Nephron progenitor cell (in vitro differentiated cells): ENCODE results near the gene AVPR1B.

Experiments used
- DNase-seq: peaks from one replicate; pipeline ENCODE4 v3.0.0; 2021
- H3K27ac Mint-ChIP-seq: 2 replicates; pipeline ENCODE4 v1.8.0; 2021; ENCODE audit warnings: mild to moderate bottlenecking, moderate library complexity, mixed read lengths
- H3K27me3 Mint-ChIP-seq: 2 replicates; pipeline ENCODE4 v1.8.0; 2021; ENCODE audit warnings: mild to moderate bottlenecking, low read depth, mixed read lengths; ENCODE audit not compliant: poor library complexity
- H3K36me3 Mint-ChIP-seq: 2 replicates; pipeline ENCODE4 v1.8.0; 2021; ENCODE audit warnings: low read depth, mixed read lengths
- H3K4me1 Mint-ChIP-seq: 2 replicates; pipeline ENCODE4 v1.8.0; 2021; ENCODE audit warnings: mixed read lengths
- H3K4me3 Mint-ChIP-seq: 2 replicates; pipeline ENCODE4 v1.8.0; 2021; ENCODE audit warnings: mild to moderate bottlenecking, moderate library complexity, mixed read lengths
- H3K9me3 Mint-ChIP-seq: 2 replicates; pipeline ENCODE4 v1.8.0; 2021; ENCODE audit warnings: mild to moderate bottlenecking, moderate library complexity, mixed read lengths
- TF ChIP-seq, protein P1 (sequence below): fragments of 200-600 bp; sonication (generic); IDR thresholded peaks from 2 replicates; pipeline ENCODE4 v1.5.0; 2021; ENCODE audit warnings: antibody characterized with exemption

Gene AVPR1B

DNA sequence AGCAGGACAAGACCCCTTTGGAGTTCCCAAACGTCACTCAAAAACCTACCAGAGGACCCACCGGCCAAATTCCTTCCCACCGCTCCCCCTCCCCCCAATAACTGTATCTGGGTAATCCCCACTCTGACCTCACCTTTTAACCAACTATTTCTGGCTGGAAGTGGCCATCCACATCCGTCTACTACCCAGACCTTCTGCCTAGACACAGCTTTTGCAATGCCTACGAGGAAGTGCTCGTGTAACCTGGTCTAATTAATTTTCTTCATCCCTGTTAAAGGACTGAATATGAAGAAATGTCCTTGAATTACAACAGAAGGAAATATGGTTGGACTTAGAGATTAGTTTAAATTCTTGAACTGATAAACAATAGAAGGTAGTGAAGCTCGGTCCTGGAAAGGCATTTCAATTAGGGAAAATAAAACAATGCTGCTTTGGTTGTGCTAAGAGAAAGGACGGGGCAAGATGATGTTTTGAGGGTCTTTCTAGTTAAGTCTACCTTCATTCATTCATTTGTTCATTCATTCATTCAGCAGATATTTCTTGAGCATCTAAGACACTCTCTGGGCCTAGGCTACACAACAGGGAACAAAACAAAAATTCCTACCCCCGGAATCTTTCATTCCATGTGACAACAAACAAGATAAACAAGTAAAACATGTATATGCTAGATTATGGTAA, 18.8 kb downstream of the AVPR1B start:
- Mint-ChIP-seq H3K4me1 (peaks cover 5% of the 10 kb centered on the region), H3K27me3 (peaks cover 8% of the 10 kb centered on the region), H3K4me3 (no peak overlapping the region), H3K27ac (no peak overlapping the region), H3K9me3 (no peaks in the 10 kb centered on the region), H3K36me3 (no peaks in the 10 kb centered on the region)
- no peak for DNase-seq
- TF ChIP-seq, protein P1, sequence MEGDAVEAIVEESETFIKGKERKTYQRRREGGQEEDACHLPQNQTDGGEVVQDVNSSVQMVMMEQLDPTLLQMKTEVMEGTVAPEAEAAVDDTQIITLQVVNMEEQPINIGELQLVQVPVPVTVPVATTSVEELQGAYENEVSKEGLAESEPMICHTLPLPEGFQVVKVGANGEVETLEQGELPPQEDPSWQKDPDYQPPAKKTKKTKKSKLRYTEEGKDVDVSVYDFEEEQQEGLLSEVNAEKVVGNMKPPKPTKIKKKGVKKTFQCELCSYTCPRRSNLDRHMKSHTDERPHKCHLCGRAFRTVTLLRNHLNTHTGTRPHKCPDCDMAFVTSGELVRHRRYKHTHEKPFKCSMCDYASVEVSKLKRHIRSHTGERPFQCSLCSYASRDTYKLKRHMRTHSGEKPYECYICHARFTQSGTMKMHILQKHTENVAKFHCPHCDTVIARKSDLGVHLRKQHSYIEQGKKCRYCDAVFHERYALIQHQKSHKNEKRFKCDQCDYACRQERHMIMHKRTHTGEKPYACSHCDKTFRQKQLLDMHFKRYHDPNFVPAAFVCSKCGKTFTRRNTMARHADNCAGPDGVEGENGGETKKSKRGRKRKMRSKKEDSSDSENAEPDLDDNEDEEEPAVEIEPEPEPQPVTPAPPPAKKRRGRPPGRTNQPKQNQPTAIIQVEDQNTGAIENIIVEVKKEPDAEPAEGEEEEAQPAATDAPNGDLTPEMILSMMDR: no peak

DNA sequence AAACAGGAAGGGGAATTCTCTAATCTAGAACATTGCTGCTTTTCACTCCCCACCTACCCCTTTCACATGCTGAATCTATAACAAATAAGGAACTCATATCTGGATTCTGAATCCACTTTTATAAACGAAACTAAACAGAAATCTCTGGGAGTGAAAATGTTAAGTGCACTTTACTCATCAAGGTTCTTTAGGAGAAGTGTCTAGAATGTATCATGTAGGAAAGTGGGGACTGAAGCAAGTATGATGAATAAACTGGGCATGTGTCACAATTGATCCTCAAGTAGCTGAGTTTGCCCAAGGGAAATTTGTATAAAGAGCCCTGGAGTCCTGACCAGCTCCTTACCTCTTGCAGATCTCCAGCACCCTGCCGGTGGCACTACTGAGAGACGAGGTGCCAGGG, 19.8 kb downstream of the AVPR1B start:
- no peak overlapping the region for H3K27ac Mint-ChIP-seq
- no peak for DNase-seq
- H3K27me3 Mint-ChIP-seq: peaks cover 8% of the 10 kb centered on the region
- H3K4me3 Mint-ChIP-seq: no peak overlapping the region
- peaks cover 5% of the 10 kb centered on the region for H3K4me1 Mint-ChIP-seq
- TF ChIP-seq, protein P1: no peak
- H3K36me3 Mint-ChIP-seq: no peaks in the 10 kb centered on the region
- H3K9me3 Mint-ChIP-seq: no peaks in the 10 kb centered on the region

DNA sequence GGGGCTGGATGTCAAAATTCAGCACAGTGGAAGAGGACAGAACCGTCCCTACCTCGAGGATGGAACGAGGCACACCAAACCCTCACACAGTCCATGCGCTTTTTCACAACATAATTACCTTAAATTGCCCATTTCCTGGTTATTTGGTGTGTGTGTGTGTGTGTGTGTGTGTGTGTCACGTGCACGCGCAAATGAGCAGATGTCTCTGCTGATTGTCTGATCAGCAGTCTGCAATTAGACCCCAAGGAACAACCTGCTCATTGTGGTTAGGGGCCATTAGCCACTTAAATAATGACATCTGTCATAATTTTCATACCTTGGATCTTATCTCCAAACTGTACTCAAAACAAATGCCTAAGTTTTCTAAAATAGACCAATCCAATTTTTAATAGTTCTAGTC, 23.2 kb downstream of the AVPR1B start:
- Mint-ChIP-seq H3K4me3 (no peak overlapping the region), H3K4me1 (no peaks in the 10 kb centered on the region), H3K27ac (no peak overlapping the region), H3K27me3 (peaks cover 5% of the 10 kb centered on the region), H3K9me3 (no peaks in the 10 kb centered on the region), H3K36me3 (no peaks in the 10 kb centered on the region)
- DNase-seq: no peak
- TF ChIP-seq, protein P1: no peak

DNA sequence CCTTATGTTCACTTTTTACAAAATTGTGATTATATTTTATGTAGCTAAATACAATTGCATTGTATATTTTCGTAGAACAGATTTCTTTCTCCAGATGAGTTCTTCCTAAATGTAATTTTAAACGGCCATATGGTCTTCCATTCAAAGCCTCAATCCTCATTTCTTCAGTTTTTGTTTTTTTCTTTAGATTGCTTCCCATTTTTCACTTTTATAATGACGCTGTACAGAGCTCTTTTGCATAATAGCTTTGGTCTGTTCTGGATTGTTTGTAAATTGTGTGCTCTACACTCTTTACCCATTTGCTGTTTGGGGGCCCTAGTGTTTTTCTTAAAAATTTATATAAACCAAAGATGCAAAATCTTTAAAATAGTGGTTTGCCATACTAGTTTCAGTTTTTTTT, 27.8 kb downstream of the AVPR1B start:
- TF ChIP-seq, protein P1: no peak

DNA sequence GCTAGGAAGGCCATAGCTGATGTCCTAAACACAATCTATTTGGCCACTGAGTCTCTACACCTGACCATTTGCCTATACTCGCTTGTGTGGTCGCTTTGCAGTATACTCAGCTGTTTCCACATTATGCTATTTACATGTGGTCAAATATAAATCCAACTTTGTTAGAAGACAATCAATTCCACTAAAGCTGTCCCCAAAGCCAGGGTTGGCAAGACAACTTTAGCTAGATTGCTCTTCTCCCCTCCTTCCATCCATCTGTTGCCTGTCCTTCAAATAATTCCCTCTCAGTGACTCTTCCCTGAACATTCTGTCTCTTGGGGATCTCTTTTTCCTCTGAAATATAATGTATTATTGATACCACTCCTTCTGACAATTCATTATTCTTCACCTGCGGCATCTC, 30.1 kb downstream of the AVPR1B start:
- no peaks in the 10 kb centered on the region for H3K9me3 Mint-ChIP-seq
- H3K27me3 Mint-ChIP-seq: peaks cover 25% of the 10 kb centered on the region
- TF ChIP-seq, protein P1: no peak
- no peak for DNase-seq
- H3K36me3 Mint-ChIP-seq: no peaks in the 10 kb centered on the region
- H3K4me3 Mint-ChIP-seq: no peak overlapping the region
- no peaks in the 10 kb centered on the region for H3K4me1 Mint-ChIP-seq
- H3K27ac Mint-ChIP-seq: no peak overlapping the region

More for the DNA sequence above, 27.8 kb downstream of the AVPR1B start:
- DNase-seq: no peak
- no peak overlapping the region for H3K4me3 Mint-ChIP-seq
- peaks cover 16% of the 10 kb centered on the region for H3K27me3 Mint-ChIP-seq
- H3K4me1 Mint-ChIP-seq: no peaks in the 10 kb centered on the region
- no peak overlapping the region for H3K27ac Mint-ChIP-seq
- H3K9me3 Mint-ChIP-seq: no peaks in the 10 kb centered on the region
- H3K36me3 Mint-ChIP-seq: no peaks in the 10 kb centered on the region

DNA sequence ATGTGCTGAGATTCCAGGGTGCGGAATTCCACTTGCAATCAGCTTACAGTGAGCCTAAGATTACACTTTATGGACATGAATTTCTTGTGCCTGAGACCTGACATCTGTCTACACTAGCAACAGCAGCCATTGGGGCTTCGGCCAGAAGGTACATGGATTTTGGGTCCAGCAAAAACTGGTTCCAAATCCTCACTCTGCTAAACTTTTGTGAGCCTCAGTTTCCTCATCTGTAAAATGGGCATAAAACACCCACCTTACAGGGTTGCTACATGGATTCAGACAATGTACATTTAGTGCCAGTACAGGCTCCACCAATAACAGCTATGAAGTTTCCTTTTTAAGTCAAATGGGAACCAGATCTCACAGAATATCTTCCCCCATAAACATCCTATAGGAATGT, 33.4 kb downstream of the AVPR1B start:
- TF ChIP-seq, protein P1: no peak
- no peak overlapping the region for H3K27ac Mint-ChIP-seq
- H3K36me3 Mint-ChIP-seq: no peaks in the 10 kb centered on the region
- no peak overlapping the region for H3K4me3 Mint-ChIP-seq
- DNase-seq: no peak
- H3K4me1 Mint-ChIP-seq: no peaks in the 10 kb centered on the region
- H3K27me3 Mint-ChIP-seq: peaks cover 29% of the 10 kb centered on the region
- H3K9me3 Mint-ChIP-seq: no peaks in the 10 kb centered on the region
